Chondrocyte (in vitro differentiated cells): ENCODE measurements around the gene ACSS3. TPM values are rescaled to one million over a fixed set of nuclear protein-coding genes. Genes with fewer than 3 reads are reported as not detected.

Source experiments
- DNase-seq: peaks from one replicate; pipeline ENCODE4 v3.0.0; 2021; ENCODE audit warnings: mixed read lengths, low spot score
- H3K27ac Mint-ChIP-seq: one replicate; pipeline ENCODE4 v1.8.0; 2021; ENCODE audit warnings: mild to moderate bottlenecking, moderate library complexity, mixed read lengths; ENCODE audit not compliant: unreplicated experiment
- H3K27me3 Mint-ChIP-seq: 2 replicates; pipeline ENCODE4 v1.8.0; 2021; ENCODE audit warnings: low read depth, mixed read lengths
- H3K36me3 Mint-ChIP-seq: 2 replicates; pipeline ENCODE4 v1.8.0; 2021; ENCODE audit warnings: low read depth, mixed read lengths
- H3K4me1 Mint-ChIP-seq: 2 replicates; pipeline ENCODE4 v1.8.0; 2021; ENCODE audit warnings: low read depth, mild to moderate bottlenecking, mixed read lengths
- H3K4me3 Mint-ChIP-seq: one replicate; pipeline ENCODE4 v1.8.0; 2021; ENCODE audit warnings: mild to moderate bottlenecking, moderate library complexity, mixed read lengths; ENCODE audit not compliant: unreplicated experiment
- H3K9me3 Mint-ChIP-seq: 2 replicates; pipeline ENCODE4 v1.8.0; 2021; ENCODE audit warnings: low read depth, mixed read lengths
- CTCF ChIP-seq: fragments of 200-600 bp; sonication (generic); IDR thresholded peaks from 2 replicates; pipeline ENCODE4 v1.5.0; 2021; ENCODE audit warnings: antibody characterized with exemption, mild to moderate bottlenecking, moderate library complexity
- total RNA-seq: library from RNA; stranded (reverse); gene quantifications from 3 replicates; pipeline ENCODE4 v1.2.1, GENCODE V29; 2021

ACSS3 gene
- total RNA-seq, 1 donor from 2014 or later, result 2.2 TPM

- Mint-ChIP-seq H3K4me3 (no peak overlapping the region), H3K27me3 (no peaks in the 10 kb centered on the region), H3K9me3 (no peaks in the 10 kb centered on the region), H3K27ac (no peak overlapping the region), H3K4me1 (no peaks in the 10 kb centered on the region), H3K36me3 (no peaks in the 10 kb centered on the region)
- TF ChIP-seq CTCF, result no peak
- DNase-seq, result no peak
Observed at GRCh38 chr12:81159856-81160255, 82.0 kb downstream of the ACSS3 start.

GRCh38 chr12:81161680-81162079, 83.8 kb downstream of the ACSS3 start:
- Mint-ChIP-seq H3K9me3 (no peaks in the 10 kb centered on the region), H3K27me3 (no peaks in the 10 kb centered on the region), H3K4me3 (no peak overlapping the region), H3K4me1 (no peaks in the 10 kb centered on the region), H3K27ac (no peak overlapping the region), H3K36me3 (no peaks in the 10 kb centered on the region)
- TF ChIP-seq CTCF, result no peak
- no peak for DNase-seq

GRCh38 chr12:81162391-81163136, 84.7 kb downstream of the ACSS3 start:
- Mint-ChIP-seq H3K36me3 (no peaks in the 10 kb centered on the region), H3K27ac (no peak overlapping the region), H3K27me3 (no peaks in the 10 kb centered on the region), H3K9me3 (no peaks in the 10 kb centered on the region), H3K4me3 (no peak overlapping the region), H3K4me1 (no peaks in the 10 kb centered on the region)
- TF ChIP-seq CTCF, result no peak
- DNase-seq, result no peak

- Mint-ChIP-seq H3K4me1 (peaks cover 2% of the 10 kb centered on the region), H3K9me3 (no peaks in the 10 kb centered on the region), H3K27me3 (no peaks in the 10 kb centered on the region), H3K27ac (no peak overlapping the region), H3K36me3 (no peaks in the 10 kb centered on the region), H3K4me3 (no peak overlapping the region)
- TF ChIP-seq CTCF, result no peak
- no peak for DNase-seq
Observed at GRCh38 chr12:81164827-81165226, 86.9 kb downstream of the ACSS3 start.

- no peak overlapping the region for H3K4me3 Mint-ChIP-seq
Observed at GRCh38 chr12:81166790-81167189, 88.9 kb downstream of the ACSS3 start.

More at GRCh38 chr12:81166790-81167189, 88.9 kb downstream of the ACSS3 start:
- Mint-ChIP-seq H3K27me3 (no peaks in the 10 kb centered on the region), H3K9me3 (no peaks in the 10 kb centered on the region), H3K4me1 (peaks cover 11% of the 10 kb centered on the region), H3K36me3 (no peaks in the 10 kb centered on the region), H3K27ac (no peak overlapping the region)
- no peak for TF ChIP-seq CTCF
- DNase-seq, result no peak
